ENCODE data around the gene ADAM23.
A peak's percentile ranks its signal among the peaks of the same experiment; 100 is the strongest.

ADAM23 gene

DNA sequence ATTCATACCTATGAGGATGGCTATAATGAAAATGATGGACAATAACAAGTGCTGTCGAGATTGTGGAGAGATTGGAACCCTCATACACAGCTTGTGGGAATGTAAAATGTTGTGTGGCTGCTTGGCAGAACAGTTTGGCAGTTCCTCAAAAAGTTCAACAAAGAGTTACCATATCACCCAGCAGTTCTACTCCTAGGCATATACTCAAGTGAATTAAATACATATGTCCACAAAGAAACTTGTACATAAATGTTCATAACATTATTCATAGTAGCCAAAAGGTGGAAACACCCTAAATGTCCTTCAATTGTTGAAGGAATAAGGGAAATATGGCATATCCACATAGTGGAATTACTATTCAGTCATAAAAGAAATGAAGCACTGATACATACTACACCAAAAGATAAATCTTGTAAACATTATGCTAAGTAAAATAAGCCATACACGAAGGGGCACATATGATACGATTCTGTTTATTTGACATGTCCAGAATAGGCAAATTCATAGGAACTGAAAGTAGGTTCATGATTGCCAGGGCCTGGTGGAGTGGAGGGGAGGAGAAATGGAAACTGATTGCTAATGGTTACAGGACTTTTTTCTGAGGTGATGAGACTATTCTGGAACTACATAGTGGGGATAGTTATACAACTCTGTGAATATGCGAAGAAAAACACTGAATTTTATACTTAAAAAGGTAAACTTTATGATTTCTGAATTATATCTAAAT lies 92.1 kb downstream of the ADAM23 start:
- in situ Hi-C loops (cut with HindIII; ENCODE audit: low pct_ligation_motif_present, low pct_unique_long_range_greater_than_20kb, low sequenced_read_pairs): no loop called here
- no peak for DNase-seq

DNA sequence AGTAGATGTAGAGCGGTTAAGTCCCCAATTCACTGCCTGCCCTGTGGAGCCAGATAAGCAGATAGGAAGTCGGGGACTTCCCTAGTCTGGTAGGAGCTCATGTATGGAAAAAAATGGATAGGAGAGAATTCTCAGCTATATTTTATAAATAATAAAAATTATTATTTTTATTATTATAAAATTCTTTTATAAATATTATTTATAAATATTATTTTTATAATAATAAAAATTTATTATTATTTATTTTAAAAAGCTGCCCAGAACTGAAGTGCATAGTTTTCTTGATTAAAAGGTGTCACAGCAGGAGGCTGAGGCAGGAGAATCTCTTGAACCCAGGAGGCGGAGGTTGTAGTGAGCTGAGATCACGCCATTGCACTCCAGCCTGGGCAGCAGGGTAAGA lies 97.4 kb downstream of the ADAM23 start:
- in situ Hi-C loops (cut with HindIII; ENCODE audit: low pct_ligation_motif_present, low pct_unique_long_range_greater_than_20kb, low sequenced_read_pairs): no loop called here
- no peak for DNase-seq

GRCh38 chr2:206543073-206543472 lies 99.7 kb downstream of the ADAM23 start:
- in situ Hi-C loops (cut with HindIII; ENCODE audit: low pct_ligation_motif_present, low pct_unique_long_range_greater_than_20kb, low sequenced_read_pairs): no loop called here
- no peak for DNase-seq

- in situ Hi-C loops (cut with HindIII; ENCODE audit: low pct_ligation_motif_present, low pct_unique_long_range_greater_than_20kb, low sequenced_read_pairs): no loop called here
- no peak for DNase-seq
Measured at GRCh38 chr2:206548383-206548782, 105.1 kb downstream of the ADAM23 start.

GRCh38 chr2:206555721-206556120 lies 112.4 kb downstream of the ADAM23 start:
- in situ Hi-C loops (cut with HindIII; ENCODE audit: low pct_ligation_motif_present, low pct_unique_long_range_greater_than_20kb, low sequenced_read_pairs): no loop called here
- DNase-seq: no peak

- DNase-seq: peak; percentile 53
- in situ Hi-C loops (cut with HindIII; ENCODE audit: low pct_ligation_motif_present, low pct_unique_long_range_greater_than_20kb, low sequenced_read_pairs): no loop called here
Measured at GRCh38 chr2:206556357-206556949, 113.1 kb downstream of the ADAM23 start.

- in situ Hi-C loops (cut with HindIII; ENCODE audit: low pct_ligation_motif_present, low pct_unique_long_range_greater_than_20kb, low sequenced_read_pairs): no loop called here
- DNase-seq: no peak
Measured at GRCh38 chr2:206557321-206557720, 114.0 kb downstream of the ADAM23 start.

- in situ Hi-C loops (cut with HindIII; ENCODE audit: low pct_ligation_motif_present, low pct_unique_long_range_greater_than_20kb, low sequenced_read_pairs): no loop called here
- no peak for DNase-seq
Measured at GRCh38 chr2:206558492-206558891, 115.2 kb downstream of the ADAM23 start.

GRCh38 chr2:206561962-206562361 lies 118.6 kb downstream of the ADAM23 start:
- no peak for DNase-seq
- in situ Hi-C loops (cut with HindIII; ENCODE audit: low pct_ligation_motif_present, low pct_unique_long_range_greater_than_20kb, low sequenced_read_pairs): no loop called here

GRCh38 chr2:206562375-206562774 lies 119.0 kb downstream of the ADAM23 start:
- no peak for DNase-seq
- in situ Hi-C loops (cut with HindIII; ENCODE audit: low pct_ligation_motif_present, low pct_unique_long_range_greater_than_20kb, low sequenced_read_pairs): no loop called here

DNA sequence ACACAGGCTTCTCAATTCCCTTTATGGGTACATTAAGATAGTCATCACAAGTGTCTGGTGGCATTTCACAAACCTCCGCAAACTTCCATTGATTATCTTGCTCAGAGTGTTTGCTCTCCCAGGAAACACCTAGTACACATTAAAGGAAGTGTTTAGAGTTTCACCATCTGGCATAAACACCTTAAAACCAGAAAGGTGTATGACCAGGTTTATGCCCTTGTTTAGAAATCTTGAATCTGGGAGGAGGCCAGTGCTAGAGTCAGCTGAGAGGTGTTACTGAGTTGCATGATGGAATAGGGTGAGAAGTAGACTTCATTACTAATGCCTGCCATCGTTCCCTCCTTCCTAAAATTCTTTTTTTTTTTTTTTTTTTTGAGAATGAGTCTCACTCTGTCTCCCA lies 120.0 kb downstream of the ADAM23 start:
- DNase-seq: no peak
- in situ Hi-C loops (cut with HindIII; ENCODE audit: low pct_ligation_motif_present, low pct_unique_long_range_greater_than_20kb, low sequenced_read_pairs): no loop called here

- DNase-seq: no peak
- in situ Hi-C loops (cut with HindIII; ENCODE audit: low pct_ligation_motif_present, low pct_unique_long_range_greater_than_20kb, low sequenced_read_pairs): no loop called here
Measured at GRCh38 chr2:206565666-206566065, 122.3 kb downstream of the ADAM23 start.

- no peak for DNase-seq
- in situ Hi-C loops (cut with HindIII; ENCODE audit: low pct_ligation_motif_present, low pct_unique_long_range_greater_than_20kb, low sequenced_read_pairs): no loop called here
Measured at GRCh38 chr2:206569470-206569869, 126.1 kb downstream of the ADAM23 start.

DNA sequence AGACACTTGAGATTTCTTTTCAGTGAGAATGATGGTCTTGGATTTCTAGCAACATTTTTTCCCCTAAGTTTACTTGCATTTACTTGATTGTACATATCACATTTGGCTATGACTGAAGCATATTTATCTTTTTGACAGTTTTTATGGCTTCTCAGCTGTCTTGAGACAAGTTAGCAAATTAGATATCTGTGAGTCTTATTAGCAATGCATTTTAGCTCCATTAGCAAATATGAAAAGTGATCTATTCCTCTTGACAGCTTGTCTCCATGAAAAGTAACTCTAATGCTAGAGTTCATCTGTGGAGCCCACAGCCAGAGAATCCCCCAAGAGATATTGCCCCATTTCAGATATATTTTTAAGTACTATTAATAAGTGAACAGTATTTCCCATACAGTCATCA lies 126.9 kb downstream of the ADAM23 start:
- in situ Hi-C loops (cut with HindIII; ENCODE audit: low pct_ligation_motif_present, low pct_unique_long_range_greater_than_20kb, low sequenced_read_pairs): no loop called here

DNA sequence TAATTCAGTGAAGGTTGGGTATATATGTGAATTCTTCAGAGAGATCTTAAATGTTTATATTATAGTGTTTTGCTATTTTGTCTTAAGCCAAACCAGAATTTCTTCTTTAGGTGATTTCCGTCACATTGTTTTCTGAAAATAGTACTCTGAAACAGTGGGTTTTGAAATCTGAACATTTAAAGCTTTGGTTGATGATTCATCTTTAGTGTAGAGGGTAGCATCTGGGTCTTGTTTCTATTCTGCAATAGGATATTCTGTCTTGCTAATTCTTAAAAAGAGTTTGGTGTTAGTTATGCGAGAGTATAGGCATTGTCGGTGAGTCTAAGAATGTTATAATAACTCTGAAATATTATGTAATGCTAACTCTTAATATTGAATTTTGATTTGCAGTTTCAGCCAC lies 129.4 kb downstream of the ADAM23 start:
- in situ Hi-C loops (cut with HindIII; ENCODE audit: low pct_ligation_motif_present, low pct_unique_long_range_greater_than_20kb, low sequenced_read_pairs): no loop called here
- no peak for DNase-seq

More for the DNA sequence above, 126.9 kb downstream of the ADAM23 start:
- DNase-seq: no peak

DNA sequence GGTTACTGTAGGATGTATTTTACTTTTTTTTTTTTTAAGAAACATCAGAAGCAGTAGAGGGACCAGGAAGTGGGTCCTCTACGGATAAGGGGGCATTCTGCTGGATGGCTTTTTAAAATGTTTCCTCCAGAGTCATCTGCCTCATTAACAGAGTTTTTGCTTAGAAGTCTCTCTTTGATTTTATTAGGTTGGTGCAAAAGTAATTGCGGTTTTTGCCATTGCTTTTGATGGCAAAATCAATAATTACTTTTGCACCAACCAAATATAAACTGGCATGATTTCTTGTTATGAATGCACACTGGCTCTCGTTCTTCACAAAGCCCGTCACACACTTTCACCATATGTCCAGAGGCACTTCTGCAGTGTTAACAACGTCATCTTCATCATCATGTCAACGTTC lies 130.5 kb downstream of the ADAM23 start:
- in situ Hi-C loops (cut with HindIII; ENCODE audit: low pct_ligation_motif_present, low pct_unique_long_range_greater_than_20kb, low sequenced_read_pairs): no loop called here
- DNase-seq: no peak

DNA sequence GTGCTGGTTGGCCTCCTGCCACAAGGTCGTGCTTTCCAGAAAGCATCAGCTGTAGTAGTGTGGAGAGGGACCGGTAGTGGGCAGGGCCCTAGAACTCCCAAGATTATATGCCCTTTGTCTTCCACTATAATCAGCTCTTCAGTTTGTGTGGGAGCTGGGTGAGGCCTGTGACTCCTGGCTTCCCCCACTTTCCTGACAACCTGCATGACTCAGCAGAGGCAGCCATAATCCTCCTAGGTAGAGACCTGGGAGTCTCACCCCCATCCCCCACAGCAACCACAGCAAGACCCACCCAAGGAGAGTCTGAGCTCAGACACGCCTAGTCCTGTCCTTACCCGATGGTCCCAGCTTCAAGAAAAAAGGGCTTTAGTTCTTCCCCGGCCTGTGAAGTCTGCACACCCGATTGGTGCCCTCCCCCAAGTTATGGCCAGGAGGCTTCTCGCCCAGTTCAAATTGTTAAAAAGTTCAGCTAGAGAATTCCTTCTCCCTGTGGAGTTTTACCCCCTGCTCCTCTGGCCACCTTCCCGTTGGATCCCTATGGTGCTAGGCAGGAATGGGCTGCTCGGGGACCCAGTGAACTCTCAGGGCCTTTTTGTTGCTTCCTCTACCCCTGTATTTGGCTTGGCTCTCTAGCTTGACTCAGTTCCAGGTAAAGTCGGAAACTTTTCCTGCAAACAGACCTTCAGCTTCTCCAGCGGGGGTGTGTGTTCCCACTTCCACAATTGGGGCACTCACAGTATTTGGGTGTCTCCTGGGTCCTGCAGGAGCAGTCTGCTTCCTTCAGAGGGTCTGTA lies 141.2 kb downstream of the ADAM23 start:
- in situ Hi-C loops (cut with HindIII; ENCODE audit: low pct_ligation_motif_present, low pct_unique_long_range_greater_than_20kb, low sequenced_read_pairs): no loop called here
- no peak for DNase-seq

DNA sequence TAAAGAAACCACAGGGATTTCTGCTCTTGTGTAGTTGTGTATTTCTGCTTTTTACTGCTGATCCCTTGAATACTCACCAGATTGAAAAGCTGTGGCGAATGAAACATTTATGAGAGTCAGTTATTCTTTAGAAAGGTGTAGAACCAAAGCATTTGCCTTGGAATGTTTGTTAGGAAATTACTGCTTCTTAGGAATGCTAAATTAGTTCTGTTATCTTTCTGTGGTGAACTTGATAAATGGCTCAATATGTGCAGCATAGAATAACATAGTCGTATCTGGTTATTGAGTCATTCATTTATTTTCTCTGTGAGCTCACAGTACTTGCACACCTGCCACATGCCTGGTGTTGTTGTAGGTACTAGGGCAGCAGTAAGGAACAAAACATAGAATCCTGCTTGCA lies 142.0 kb downstream of the ADAM23 start:
- DNase-seq: no peak
- in situ Hi-C loops (cut with HindIII; ENCODE audit: low pct_ligation_motif_present, low pct_unique_long_range_greater_than_20kb, low sequenced_read_pairs): no loop called here

- in situ Hi-C loops (cut with HindIII; ENCODE audit: low pct_ligation_motif_present, low pct_unique_long_range_greater_than_20kb, low sequenced_read_pairs): no loop called here
Measured at GRCh38 chr2:206586609-206587008, 143.3 kb downstream of the ADAM23 start.

More at GRCh38 chr2:206586609-206587008, 143.3 kb downstream of the ADAM23 start:
- DNase-seq: no peak

Data from ACHN (cell line).